ENCODE measurements around the gene L3MBTL4. TPM values are rescaled to one million over a fixed set of nuclear protein-coding genes. Genes with fewer than 3 reads are reported as not detected.

Gene L3MBTL4
- total RNA-seq, 1 donor = 0.36 TPM

- no peak overlapping the region for H3K4me3 ChIP-seq (ENCODE audit: insufficient read depth, low read length)
- no peaks in the 10 kb centered on the region for H3K36me3 ChIP-seq (ENCODE audit: insufficient read depth, low read length)
- H3K4me2 ChIP-seq (ENCODE audit: insufficient read depth, low read length) = no peak overlapping the region
- TF ChIP-seq CTCF (IDR thresholded peaks at IDR 0.05; ENCODE audit: extremely low read depth, low read depth, low read length) = no peak
- no peak overlapping the region for H3K27ac ChIP-seq (ENCODE audit: low read depth, low read length)
- no peaks in the 10 kb centered on the region for H3K27me3 ChIP-seq (ENCODE audit: insufficient read depth, low read length)
- H3K9me3 ChIP-seq (ENCODE audit: low read depth, low read length) = no peaks in the 10 kb centered on the region
- no peak for DNase-seq (ENCODE audit: insufficient read length, low spot score, missing footprints)
- no peak overlapping the region for H2AFZ ChIP-seq (ENCODE audit: low read length)
- no peaks in the 10 kb centered on the region for H4K20me1 ChIP-seq (ENCODE audit: insufficient read depth, low read length)
- H3K4me1 ChIP-seq (ENCODE audit: insufficient read depth, low read length) = no peaks in the 10 kb centered on the region
- no peaks in the 10 kb centered on the region for H3K79me2 ChIP-seq (ENCODE audit: insufficient read depth, low read length)
Measured at GRCh38 chr18:5961097-5961827, 453.4 kb downstream of the L3MBTL4 start.

- DNase-seq (ENCODE audit: insufficient read length, low spot score, missing footprints) = no peak
- Histone ChIP-seq H3K27me3 (ENCODE audit: insufficient read depth, low read length) (no peaks in the 10 kb centered on the region), H3K4me3 (ENCODE audit: insufficient read depth, low read length) (no peak overlapping the region), H3K4me1 (ENCODE audit: insufficient read depth, low read length) (no peaks in the 10 kb centered on the region), H2AFZ (ENCODE audit: low read length) (no peak overlapping the region), H3K9me3 (ENCODE audit: low read depth, low read length) (no peaks in the 10 kb centered on the region), H4K20me1 (ENCODE audit: insufficient read depth, low read length) (no peaks in the 10 kb centered on the region), H3K36me3 (ENCODE audit: insufficient read depth, low read length) (no peaks in the 10 kb centered on the region), H3K79me2 (ENCODE audit: insufficient read depth, low read length) (no peaks in the 10 kb centered on the region), H3K4me2 (ENCODE audit: insufficient read depth, low read length) (no peak overlapping the region), H3K27ac (ENCODE audit: low read depth, low read length) (no peak overlapping the region)
- TF ChIP-seq CTCF (IDR thresholded peaks at IDR 0.05; ENCODE audit: extremely low read depth, low read depth, low read length) = no peak
Measured at GRCh38 chr18:5958822-5959221, 455.9 kb downstream of the L3MBTL4 start.

GRCh38 chr18:5955861-5956260 is 458.9 kb downstream of the L3MBTL4 start:
- Histone ChIP-seq H3K79me2 (ENCODE audit: insufficient read depth, low read length) (no peaks in the 10 kb centered on the region), H4K20me1 (ENCODE audit: insufficient read depth, low read length) (no peaks in the 10 kb centered on the region), H3K27ac (ENCODE audit: low read depth, low read length) (no peak overlapping the region), H3K4me1 (ENCODE audit: insufficient read depth, low read length) (no peaks in the 10 kb centered on the region), H3K36me3 (ENCODE audit: insufficient read depth, low read length) (no peaks in the 10 kb centered on the region), H3K4me2 (ENCODE audit: insufficient read depth, low read length) (no peak overlapping the region), H3K27me3 (ENCODE audit: insufficient read depth, low read length) (no peaks in the 10 kb centered on the region), H3K9me3 (ENCODE audit: low read depth, low read length) (no peaks in the 10 kb centered on the region), H3K4me3 (ENCODE audit: insufficient read depth, low read length) (no peak overlapping the region), H2AFZ (ENCODE audit: low read length) (no peak overlapping the region)
- no peak for DNase-seq (ENCODE audit: insufficient read length, low spot score, missing footprints)
- TF ChIP-seq CTCF (IDR thresholded peaks at IDR 0.05; ENCODE audit: extremely low read depth, low read depth, low read length) = no peak

GRCh38 chr18:5951515-5952091 is 463.1 kb downstream of the L3MBTL4 start:
- Histone ChIP-seq H3K4me2 (ENCODE audit: insufficient read depth, low read length) (no peak overlapping the region), H3K27ac (ENCODE audit: low read depth, low read length) (no peak overlapping the region), H3K4me1 (ENCODE audit: insufficient read depth, low read length) (no peaks in the 10 kb centered on the region), H4K20me1 (ENCODE audit: insufficient read depth, low read length) (no peaks in the 10 kb centered on the region), H3K36me3 (ENCODE audit: insufficient read depth, low read length) (no peaks in the 10 kb centered on the region), H3K79me2 (ENCODE audit: insufficient read depth, low read length) (no peaks in the 10 kb centered on the region), H3K4me3 (ENCODE audit: insufficient read depth, low read length) (no peak overlapping the region), H3K27me3 (ENCODE audit: insufficient read depth, low read length) (no peaks in the 10 kb centered on the region), H3K9me3 (ENCODE audit: low read depth, low read length) (no peaks in the 10 kb centered on the region), H2AFZ (ENCODE audit: low read length) (no peak overlapping the region)
- no peak for DNase-seq (ENCODE audit: insufficient read length, low spot score, missing footprints)
- no peak for TF ChIP-seq CTCF (IDR thresholded peaks at IDR 0.05; ENCODE audit: extremely low read depth, low read depth, low read length)

Data from osteoblast (primary cell).